Measurements from ENCODE around the gene NPBWR2.

The NPBWR2 gene

DNA sequence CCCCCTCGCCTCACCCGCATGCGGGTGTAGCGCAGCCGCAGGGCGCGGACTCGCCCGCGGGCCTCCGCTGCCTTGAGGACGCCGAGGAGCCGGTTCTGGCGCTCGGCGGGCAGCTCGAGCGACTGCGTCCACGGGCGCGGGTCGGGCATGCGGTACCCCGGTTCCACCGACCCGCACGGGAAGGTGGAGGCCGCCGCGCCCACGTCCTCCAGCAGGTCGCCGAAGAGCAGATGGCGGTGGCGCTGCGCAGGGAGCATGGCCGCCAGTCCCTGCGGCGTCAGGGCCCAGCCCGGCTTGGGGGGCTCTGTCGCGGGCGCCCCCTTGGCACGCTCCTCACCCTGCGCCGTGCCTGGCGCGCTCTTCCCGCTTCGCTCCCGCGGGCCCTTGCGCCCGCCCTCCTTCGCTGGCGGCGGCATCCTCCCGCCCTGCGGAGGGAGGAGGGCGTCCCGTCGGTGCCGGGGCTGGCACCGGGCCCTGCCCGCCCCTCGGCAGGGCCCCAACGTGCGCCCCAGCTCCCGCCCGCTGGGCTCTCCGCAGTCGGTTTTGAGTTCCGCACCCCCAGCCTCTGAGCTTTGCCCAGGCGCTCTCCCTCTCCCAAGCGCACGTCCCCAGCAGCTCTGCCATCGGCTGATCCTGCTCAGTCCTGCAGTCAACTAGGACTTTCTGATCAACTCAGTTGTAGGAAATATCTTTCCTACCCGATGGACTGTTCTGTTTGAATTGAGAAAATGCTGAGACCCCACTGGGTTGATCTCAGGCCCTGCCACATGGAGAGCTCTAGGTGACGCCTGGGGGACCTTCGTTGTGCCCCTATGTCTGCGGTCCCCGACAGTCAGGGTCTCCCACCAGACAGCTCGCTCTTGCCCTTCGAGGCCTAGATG lies 23.3 kb downstream of the NPBWR2 start, which contains the start of gene LKAAEAR1:
Gene LKAAEAR1, minus strand, starts transcription at position 595 of the 881 bp plus-strand sequence. Its CDS starts 179 bp downstream, at position 416.
- DNase-seq (ENCODE audit: low read depth) = no peak

DNA sequence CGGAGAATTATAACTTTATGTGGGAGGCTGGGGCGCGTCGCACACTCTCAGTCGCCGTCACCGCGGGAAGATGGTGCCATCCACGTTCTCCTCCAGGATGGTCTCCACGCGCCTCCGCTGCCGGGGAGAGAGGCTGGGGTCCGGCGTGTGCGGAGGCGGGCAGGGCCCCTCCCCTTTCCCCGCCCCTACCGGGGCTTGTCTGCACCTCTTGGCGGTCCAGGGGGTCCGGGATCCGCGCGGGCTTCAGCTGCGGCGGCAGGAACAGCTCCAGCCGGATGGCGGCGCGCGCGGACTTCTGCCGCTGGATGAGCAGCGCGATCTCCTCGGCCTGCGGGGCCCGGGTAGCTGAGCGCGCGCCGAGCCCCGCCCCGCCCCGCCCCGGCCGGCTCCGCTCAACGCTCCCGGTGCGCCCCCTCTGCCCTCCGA lies 24.0 kb downstream of the NPBWR2 start:
- DNase-seq (ENCODE audit: low read depth) = no peak

DNA sequence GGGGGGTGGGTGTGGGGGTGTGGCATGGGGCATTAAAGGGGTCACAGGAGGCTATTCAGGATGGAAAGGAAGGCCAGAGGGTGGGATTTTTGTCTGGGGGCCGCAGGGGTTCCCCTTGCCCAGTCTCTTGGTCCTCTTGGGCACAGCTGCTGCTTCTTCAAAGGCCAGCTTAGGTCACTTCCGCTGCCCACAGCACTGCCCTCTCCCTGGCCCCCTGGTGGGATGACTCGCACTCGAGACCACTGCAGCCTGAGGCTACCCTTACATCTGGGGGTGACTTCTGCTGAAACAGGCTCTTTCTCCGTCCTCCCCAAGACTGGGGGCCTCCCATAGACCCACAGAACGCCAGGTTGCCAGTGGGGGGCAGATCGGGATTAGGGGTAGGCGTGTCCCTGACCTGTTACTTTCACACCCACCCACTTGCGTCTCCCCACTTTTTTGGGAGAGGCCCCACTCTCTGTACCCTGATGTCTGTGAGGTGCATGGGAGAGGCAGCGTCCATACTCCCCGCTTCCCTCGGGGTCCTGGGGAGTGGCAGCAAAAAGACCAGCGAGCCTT lies 24.5 kb downstream of the NPBWR2 start:
- no peak for DNase-seq (ENCODE audit: low read depth)

DNA sequence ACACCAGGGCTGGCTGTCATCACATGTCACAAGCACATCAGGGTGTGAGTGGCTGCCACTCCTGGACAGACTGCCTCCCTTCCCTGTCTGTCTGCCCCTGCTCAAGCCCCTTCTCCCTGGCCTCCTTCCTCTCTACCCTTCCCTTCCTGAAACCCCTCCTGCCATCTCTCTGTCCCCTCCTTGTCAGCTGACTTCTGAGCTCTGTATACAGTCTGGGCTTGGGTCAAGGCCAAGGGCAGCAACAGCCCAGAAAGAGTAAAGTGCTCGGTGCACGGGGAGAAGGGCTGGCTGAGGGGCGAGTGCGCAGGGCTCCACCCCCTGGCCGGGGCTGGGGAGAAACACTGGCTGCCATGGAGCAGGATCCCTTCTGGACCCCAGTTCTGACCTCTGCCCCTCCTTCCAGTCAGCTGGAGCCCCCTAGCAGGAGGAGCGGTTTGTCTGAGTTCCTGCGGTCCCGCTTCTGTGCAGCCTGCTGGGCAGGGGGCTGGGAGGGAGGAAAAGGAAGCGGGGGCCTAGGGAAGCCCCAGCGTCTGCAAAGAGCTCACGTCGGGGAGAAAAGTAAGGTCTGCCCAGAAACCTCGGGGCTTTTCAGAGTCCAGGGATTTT lies 25.1 kb downstream of the NPBWR2 start:
- no peak for DNase-seq (ENCODE audit: low read depth)

DNA sequence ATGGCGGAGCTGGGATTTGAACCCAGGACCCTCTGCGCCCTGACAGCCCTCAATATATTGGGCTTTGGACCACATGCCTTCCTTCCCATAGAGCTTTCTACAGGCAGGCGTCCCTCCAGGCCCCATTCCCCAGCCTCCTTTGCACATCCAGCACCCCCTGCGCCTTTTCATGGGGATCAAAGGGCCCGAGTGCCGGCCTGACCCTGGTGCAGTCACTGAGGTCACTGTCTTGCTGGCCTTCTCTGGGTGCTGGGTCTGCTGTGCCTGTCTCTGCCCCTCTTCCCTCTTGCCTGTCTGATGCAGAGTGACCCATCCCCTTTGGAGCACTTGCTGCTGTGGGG lies 25.8 kb downstream of the NPBWR2 start:
- no peak for DNase-seq (ENCODE audit: low read depth)

DNA sequence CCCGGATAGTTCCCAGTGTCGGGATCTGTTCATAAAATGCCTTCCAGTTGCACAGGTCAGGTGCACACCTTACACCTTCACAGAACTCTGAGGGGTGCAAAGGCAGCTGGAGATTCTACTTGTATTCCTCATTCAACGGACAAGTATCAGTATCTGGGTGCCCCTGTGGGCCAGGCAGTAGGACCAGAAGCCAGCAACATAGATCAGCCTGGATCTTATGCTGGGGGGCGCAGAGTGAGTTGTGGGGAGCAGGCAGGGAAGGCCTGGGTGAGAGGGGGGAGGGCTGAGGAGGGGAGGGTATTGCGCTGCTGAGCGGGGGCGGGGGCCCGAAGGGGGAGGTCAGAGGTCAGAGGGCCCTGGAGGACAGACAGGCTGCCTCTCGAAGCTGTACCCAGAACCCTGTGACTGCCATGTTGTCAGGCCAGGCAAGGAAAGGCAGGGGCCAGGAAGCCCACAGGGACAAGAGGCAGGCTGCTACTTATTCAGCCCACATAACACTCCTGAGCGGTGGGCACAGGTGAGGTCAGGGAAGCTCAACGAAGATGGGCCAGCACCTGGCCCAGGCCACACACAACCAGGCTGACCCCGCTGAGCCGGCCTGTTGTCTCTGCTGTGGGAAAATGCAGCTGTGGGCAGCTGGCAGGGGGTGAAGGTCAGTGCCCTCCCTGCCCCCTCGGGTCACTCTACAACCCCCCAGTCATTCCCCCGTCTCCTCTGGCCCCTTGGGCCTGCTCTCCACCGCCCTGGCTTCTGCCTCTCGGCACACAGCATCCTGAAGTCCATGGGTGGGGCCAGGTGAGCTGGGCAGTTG lies 26.3 kb downstream of the NPBWR2 start:
- no peak for DNase-seq (ENCODE audit: low read depth)

DNA sequence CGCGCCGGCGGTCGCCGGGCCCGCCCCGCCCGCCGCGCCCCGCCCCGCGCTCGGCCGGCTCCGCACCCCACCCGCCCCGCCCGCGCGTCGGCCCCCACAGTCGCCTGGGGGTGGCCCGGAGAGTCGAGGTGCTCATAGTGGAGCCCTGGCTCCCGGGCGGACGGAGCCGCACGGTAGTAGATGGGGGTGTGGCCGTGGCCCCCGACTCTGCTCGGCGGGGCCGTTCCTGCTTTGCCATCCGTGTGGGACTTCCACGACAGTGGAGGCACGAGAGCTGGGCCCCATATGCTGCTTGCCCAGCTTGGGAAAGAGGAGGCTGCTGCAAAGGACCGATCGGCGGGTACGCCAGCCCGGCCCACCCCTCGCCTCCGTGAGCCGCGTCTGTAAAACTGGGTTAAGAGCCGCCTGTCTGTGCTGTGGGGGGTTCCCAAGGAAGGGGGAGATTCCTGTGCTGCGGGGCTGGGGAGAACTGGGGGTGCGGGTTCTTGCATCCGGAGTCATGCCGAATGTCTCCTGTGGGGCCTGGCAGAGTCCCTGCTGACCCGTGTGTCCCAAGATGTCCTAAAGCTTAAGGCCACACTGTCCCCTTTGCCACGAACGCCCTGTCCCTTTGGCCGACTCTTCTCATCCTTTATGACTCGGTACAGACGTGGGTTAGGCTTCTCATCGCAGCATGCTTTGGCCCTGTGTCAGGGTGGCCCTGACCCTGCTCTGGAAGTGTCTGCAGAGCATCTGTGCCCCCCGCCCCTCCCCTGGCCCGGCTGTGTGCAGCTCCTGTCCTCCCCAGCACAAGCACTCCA lies 27.2 kb downstream of the NPBWR2 start, which contains the start of gene OPRL1:
Gene OPRL1, plus strand, starts transcription at position 70 of the 800 bp plus-strand sequence. CDS start 12,639 bp downstream, outside the sequence.
- DNase-seq (ENCODE audit: low read depth) = no peak

DNA sequence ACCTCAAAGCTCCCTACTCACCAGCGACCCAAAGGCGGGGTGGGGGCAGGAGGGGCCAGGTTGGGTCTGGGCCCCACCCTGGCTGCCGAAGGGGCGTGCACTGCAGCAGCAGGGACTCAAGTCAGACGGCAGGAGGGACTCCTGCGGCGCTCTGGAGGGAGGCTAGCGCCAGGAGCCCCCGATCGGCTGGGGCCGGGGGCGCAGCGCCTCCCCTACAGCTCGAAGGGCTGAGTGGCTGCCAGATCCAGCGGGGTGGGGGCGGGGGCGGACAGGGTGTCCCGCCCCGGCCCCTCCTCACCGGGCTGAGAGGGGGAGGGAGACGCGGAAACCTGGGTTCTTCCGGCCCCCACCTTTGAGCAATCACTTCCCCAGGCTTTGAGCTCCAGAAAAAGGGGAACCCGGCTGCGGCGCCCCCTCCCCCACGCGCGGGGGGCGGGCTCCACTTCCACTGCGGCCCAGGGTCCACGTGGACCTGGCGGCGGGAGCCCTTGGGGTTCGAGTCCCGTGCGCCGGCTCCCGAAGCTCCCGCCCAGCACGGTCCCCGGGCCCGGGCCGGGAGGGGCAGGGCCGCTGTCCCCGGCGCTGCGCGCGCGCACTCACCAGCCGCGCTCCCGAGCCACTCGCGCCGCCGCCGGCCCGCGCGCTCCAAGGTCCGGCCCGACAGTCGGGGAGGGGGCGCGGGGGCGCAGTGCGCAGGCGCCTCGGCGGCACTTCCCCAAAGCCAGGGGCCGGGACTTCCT lies 27.9 kb downstream of the NPBWR2 start, which contains the start of gene RGS19:
Gene RGS19, minus strand, starts transcription at position 246 of the 740 bp plus-strand sequence. CDS start 2,632 bp downstream, outside the sequence.
- no peak for DNase-seq (ENCODE audit: low read depth)

DNA sequence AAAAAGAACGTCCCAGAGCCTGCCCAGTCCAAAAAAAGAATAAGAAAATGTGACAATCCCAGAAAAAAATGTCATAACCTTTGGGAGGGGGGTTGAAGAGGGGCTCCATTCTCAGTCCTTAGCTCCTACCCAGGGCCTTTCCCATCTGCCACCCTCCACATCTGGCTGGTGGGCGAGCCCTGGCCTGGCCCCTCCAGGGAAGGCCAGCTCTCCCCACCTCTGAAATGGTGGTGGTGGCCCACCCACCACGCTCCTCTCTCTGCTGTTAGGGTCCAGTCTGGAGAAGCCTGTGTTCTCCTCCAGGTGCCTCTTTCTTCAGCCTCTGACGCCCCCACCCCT lies 28.5 kb downstream of the NPBWR2 start:
- DNase-seq (ENCODE audit: low read depth) = no peak

DNA sequence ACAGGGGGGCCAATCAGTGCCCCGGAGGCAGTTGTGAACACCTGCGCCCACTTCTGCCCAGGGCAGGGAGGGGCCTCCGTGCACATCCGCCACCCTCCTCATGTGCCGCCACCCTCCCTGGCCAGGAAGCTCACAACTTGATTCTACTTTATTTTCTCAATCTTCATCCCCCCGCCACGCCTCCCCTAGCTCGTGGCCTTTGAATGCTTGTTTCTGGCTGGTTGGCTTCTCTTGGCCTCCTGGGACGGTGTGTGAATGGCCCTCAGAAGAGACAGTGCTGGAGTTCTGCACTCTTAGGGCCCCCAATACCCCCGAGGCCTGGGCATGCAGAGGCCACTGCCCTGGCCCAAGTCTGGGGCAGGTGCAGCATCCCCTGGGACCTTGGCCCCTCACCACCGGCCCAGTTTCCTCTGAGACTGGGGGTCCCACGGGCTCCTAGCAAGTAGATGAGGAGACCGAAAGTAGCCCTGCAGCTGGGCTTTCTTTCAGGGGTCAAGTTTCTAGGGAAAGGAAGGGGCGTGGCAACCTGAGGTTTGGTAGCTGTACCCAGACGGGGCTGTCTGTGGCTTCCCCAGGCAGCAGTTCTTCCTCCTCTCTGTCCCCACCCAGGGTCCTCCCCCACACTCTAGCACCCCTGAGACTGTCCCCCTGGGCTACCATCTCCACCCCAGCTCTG lies 29.4 kb downstream of the NPBWR2 start:
- DNase-seq (ENCODE audit: low read depth) = no peak

DNA sequence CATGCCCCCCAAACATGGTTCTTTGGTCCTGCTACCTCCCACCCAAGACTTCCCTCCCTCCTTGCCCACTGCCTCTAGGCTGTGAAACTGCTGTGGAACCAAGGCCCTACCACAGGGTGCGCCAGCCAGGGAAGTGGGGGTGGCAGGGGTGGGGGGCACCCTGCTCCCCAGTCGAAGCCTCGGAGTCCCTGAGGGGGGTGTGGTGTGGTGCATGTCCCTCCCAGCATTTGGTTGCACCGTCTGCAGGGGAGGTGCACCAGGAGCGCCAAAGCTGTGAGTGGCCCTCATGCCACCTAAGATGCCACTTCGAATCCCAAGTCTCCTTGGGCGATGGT lies 29.9 kb downstream of the NPBWR2 start:
- DNase-seq (ENCODE audit: low read depth) = no peak

DNA sequence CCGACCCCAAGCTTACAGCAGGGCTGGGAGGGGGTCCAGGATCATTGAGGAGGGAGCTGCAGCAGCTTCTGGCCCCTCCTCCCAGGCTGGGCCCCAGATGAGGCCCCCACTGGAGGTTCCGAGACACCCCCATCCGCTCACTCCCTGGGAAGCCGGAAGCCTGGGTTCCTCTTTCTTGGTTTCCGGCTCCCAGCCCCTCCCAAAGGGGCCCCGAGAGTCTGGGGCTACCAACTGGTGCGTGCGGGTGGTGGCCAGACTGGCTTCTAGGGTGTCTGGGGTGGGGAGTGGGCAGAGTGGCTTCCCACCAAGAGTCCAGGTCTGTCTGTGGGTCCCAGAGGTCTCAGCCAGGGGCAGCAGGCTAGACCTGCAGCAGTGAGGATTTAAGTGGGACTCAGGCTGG lies 30.3 kb downstream of the NPBWR2 start:
- no peak for DNase-seq (ENCODE audit: low read depth)

DNA sequence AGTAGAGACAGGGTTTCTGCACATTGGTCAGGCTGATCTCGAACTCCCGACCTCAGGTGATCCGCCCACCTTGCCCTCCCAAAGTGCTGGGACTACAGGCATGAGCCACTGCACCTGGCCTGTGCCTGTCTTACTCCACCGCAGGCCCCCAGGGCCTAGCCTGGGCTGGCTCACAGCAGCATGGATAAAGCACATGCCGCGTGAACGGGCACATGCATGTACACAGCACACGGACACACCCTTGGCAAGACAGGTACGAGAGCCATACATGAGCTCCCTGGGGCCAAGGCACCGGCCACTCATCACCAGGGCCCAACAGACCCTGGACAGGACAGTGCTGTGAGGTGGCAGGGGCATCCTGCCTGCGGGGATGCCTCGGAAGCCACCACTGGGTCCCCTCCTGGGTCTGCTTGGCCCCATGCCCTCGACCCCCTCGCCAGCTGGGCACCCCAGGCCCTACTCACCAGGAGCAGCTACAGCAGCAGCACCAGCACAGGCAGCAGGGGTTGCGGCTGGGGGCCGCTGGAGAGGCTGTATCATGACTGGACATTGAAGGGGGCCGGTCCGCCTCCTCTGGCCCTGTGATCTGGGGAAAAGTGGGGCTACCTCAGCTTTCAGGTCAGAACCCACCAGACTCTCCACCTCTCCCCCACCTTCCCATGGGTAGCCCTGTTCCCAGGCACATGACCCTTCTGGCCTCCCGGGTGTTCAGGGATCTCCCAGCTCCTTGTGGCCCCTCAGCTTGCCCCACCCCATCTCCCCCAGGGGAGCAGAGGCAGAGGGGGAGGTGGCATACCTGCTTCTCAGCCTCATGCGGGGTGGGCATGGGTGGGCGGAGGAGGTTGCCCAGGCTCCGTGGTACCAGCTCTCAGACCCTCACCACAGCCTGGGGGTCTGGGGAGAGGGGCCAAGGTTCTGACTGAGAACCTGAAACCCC lies 31.0 kb downstream of the NPBWR2 start:
- DNase-seq (ENCODE audit: low read depth) = no peak

DNA sequence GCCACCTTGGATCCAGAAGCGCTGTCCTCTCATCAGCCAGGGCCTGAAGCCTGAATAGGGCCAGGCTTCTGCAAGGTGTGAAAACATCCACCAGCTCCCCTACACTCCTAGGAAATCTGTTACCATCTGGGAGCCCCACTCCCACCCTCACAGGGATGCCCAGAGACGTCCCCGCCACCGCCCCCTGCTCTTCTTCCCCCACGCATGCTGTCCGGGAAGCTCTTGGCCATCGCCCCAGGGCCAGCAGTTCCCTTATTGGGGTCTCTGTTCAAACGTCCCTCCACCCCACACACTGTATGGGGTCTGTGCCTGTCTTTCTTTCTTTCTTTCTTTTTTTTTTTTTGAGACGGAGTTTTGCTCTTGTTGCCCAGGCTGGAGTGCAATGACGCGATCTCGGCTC lies 31.8 kb downstream of the NPBWR2 start:
- DNase-seq (ENCODE audit: low read depth) = no peak

DNA sequence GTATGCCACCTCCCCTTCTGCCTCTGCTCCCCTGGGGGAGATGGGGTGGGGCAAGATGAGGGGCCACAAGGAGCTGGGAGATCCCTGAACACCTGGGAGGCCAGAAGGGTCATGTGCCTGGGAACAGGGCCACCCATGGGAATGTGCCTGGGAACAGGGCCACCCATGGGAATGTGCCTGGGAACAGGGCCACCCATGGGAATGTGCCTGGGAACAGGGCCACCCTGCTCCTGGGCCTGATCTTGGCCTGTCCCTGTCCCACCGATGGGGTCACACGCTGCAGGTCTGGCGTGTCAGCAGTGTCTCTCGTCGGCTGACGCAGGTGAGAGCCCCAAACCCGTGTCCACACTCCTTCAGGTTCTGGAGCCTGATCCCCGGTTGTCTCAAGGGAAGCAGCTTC lies 32.4 kb downstream of the NPBWR2 start:
- no peak for DNase-seq (ENCODE audit: low read depth)

DNA sequence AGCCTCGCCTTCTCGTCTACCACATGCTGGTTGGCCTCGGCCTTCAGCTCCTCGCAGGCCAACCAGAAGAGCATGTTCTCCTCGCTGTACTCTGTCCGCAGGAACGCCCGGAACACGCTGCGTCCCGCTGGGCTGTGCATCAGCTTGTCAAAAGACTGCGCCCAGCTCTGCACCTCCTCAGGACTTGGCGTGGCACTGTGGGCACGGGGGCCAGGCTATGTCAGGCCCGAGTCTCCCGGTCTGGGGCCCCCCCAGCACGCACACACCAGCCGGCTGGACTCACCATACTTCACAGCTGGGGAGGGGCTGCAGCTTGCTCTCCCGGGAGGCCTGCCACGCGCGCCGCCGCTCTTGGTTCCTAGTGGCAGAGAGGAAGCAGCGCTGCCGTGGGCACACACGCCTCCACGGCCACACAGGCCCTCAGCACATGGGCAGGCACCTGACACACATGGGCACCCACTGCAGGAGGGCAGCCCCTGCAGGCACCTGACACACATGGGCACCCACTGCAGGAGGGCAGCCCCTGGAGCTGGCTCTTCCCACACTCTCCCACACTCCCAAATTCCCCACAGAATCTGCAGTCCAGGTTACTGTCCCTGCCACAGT lies 33.1 kb downstream of the NPBWR2 start:
- DNase-seq (ENCODE audit: low read depth) = no peak

DNA sequence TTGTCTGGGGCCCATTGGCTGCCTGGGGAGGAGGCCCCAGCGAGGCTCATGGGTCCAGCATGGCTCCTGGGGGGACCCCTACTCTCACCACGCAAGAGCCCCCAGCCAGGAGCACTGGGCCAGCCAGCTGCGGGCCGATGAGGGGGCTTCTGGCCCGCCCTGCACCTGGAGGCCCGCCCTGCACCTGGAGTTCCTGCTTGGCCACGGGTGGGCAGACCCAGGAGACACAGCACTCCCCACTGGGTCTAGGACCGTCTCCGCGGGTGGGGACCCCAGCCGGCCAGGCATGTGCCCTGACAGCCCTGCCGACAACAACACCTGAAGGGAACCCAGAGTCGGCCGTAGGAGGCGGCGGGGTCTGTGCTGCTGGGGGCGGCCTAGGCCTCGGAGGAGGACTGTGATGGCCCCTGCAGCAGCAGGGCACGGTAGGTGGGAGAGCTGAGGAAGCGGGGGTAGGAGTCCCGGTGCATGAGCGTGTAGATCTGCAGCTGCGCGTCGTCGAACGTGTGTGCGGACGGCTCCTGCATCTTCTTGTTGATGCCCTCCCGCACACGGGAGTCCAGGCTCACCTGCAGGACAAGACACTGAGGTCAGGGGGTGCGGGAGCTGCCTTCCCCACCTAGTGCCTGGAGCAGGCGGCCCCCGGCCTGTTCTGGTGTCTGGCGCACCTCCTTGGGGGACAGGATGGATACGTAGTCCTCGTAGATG lies 33.7 kb downstream of the NPBWR2 start:
- no peak for DNase-seq (ENCODE audit: low read depth)

DNA sequence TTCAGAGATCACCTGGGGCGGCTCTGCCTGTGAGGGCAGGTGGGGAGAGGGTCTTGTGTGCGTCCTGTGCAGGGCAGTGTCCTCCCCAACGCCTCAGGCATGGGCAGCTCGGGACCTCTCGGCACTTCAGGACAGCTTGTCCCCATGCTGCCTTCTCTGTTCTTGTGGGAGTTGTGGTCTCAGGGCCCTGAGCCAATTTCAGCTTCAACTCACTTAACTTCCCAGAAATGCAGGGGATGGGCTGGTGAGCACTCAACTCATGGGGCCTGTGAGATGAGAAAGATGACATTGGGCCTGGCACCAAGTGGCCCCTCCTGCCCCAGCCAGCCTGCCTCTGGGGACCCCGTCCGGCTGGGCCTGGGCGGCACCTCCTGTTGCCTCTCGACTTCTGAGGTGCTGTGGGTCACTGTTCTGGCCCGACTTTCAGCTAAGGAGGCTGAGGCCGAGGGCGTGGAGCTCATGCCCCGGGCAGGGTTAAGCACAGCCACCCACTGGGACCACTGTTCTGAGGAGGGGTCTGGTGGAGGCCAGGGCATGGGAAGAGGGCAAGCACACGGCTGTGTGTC lies 34.8 kb downstream of the NPBWR2 start:
- DNase-seq (ENCODE audit: low read depth) = no peak
